Epithelial cell of esophagus (primary cell): ENCODE measurements around the gene WWTR1.
A peak's percentile ranks its signal among the peaks of the same experiment; 100 is the strongest.

Experiments
- DNase-seq: peaks from one replicate; pipeline ENCODE4 v3.0.0; 2010; ENCODE audit warnings: low read depth
- H3K4me3 ChIP-seq: 2 replicates; pipeline ENCODE4 v1.5.1; 2011; ENCODE audit warnings: mild to moderate bottlenecking, low read length, control low read depth
- TF ChIP-seq, protein P1 (sequence below): IDR thresholded peaks from 2 replicates; pipeline ENCODE4 v1.5.1; 2011; ENCODE audit warnings: low read depth, mild to moderate bottlenecking, low read length, control low read depth, inconsistent platforms; ENCODE audit not compliant: insufficient read depth; ENCODE audit errors: missing control alignments

Gene WWTR1

DNA sequence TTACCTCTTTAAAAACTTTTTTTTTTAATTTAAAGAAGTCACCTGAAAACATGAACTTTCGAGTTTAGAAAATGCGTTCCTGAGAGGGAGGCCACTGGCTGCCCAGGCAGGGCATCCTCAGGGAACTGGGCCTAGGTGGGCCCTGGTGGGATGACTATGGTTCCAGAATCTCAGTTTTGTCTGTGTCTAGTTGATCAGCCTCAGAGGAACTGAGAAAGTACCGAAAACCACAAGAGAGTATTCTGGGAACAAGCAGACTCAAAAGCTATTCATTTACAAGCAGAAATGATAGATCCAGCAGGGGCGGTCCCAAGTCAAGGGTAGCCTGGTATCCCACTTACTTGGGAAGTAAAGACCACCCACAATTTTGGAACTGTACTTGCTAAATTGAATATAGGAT, 10.5 kb downstream of the WWTR1 start:
- DNase-seq, result no peak
- H3K4me3 ChIP-seq, result no peak overlapping the region
- TF ChIP-seq, protein P1, sequence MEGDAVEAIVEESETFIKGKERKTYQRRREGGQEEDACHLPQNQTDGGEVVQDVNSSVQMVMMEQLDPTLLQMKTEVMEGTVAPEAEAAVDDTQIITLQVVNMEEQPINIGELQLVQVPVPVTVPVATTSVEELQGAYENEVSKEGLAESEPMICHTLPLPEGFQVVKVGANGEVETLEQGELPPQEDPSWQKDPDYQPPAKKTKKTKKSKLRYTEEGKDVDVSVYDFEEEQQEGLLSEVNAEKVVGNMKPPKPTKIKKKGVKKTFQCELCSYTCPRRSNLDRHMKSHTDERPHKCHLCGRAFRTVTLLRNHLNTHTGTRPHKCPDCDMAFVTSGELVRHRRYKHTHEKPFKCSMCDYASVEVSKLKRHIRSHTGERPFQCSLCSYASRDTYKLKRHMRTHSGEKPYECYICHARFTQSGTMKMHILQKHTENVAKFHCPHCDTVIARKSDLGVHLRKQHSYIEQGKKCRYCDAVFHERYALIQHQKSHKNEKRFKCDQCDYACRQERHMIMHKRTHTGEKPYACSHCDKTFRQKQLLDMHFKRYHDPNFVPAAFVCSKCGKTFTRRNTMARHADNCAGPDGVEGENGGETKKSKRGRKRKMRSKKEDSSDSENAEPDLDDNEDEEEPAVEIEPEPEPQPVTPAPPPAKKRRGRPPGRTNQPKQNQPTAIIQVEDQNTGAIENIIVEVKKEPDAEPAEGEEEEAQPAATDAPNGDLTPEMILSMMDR, result no peak

DNA sequence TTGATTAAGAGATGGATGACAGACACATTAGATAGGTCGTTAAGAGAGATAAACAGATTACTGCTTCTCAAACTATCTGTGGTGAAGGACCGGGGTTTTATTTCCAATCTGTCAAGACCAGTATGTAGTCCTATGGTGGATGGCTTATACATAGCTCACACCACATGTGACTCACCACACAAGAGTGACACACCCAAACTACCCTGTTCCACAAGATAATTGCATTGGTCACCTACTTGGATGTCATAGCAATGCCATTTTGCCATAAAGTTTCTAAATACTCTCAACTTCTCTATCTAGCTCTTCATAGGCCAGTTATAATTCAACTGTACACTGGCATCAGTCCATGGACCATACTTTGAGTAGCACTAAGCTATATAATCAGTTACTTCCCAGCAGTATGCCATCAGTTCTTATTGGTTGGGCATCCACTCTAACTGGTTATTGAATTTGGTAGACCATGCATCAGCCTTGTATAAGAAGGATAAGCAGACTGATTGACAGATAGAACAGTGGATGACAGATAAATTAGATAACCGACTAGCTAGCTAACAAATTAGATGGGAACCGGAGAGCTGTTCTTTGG, 11.6 kb downstream of the WWTR1 start:
- H3K4me3 ChIP-seq, result no peak overlapping the region
- TF ChIP-seq, protein P1, result no peak
- DNase-seq, result peak; percentile 91

DNA sequence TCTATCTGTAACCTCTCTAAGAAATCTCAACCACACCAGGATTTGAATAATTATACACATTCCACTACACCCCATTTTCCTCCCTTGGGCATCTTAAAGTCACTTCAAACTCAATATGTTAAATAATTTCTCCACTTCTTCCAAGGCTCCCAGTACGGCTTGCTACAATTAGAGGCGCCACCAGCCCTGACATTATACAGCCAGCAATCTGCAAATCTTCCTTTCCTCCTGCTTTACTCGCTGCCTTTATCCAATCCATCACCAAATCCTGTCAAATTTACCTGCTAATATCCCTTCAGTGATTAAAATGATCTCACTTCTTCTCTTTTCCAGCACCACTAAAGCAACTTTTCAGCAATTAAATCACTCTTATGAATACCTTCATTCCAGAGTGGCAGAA, 13.9 kb downstream of the WWTR1 start:
- no peak for DNase-seq
- H3K4me3 ChIP-seq, result no peak overlapping the region
- TF ChIP-seq, protein P1, result no peak

DNA sequence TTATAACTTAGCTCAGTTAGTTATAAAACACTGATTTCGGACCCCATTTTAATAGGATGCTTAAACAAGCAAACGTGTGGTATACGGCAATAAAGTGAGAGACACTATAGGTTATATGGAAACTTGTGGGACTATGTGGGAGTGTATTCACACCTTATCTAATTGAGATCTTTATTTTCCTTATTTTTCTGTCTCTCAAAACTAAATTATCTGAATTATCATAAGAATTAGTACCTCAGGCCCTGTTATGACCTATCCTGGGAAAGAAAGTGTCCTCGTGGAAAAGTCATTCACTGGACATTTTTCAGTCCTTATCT, 14.4 kb downstream of the WWTR1 start:
- no peak overlapping the region for H3K4me3 ChIP-seq
- TF ChIP-seq, protein P1, result no peak
- no peak for DNase-seq

DNA sequence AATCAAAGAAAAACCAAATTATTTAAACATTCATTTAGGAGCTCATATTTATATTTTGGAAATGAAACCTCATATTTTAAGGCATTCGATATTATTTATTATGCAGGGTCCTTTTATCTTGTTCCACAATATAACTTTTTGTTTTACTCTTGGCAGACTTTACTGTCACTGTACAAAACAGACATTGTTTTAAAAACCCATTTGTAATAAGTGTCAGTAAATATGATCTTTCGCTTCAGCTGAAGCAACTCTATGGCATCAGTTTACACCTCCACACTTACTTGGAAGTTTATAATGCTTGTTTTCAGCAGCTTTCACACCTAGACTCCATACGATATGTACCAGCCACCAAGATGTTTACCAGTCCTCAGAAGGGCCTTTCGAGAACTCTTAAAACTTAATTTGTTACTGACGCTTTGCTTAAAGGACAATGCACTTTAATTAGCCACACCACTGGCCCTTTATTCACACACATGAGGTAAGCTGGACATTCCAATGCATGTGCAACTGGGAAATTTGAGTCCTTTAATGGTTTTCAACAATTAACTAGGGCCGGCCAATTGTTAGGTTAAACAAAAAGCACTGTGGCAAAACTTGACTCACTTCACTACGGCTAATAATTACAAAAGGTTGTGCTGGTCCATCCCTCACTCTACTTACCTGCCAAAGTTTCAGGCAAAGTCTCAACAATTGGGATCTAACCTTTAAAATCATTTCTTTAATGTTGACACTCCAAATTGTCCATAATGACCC, 16.7 kb downstream of the WWTR1 start:
- TF ChIP-seq, protein P1, result no peak
- no peak overlapping the region for H3K4me3 ChIP-seq
- DNase-seq, result no peak

DNA sequence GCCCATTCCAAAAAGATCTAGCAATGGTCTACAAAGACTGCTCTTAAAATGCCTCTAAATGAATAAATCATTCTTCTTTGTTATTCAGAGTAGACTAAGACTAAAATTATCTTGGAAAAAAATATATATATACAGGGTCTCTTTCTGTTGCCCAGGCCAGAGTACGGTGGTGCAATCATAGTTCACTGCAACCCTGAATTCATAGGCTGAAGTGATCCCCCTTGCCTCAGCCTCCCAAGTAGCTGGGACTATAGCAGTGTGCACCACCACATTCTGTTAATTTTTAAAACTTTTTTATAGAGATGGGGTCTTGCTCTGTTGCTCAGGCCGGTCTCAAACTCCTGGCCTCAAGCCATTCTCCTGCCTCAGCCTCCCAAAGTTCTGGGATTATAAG, 18.7 kb downstream of the WWTR1 start:
- no peak for DNase-seq
- H3K4me3 ChIP-seq, result no peak overlapping the region
- TF ChIP-seq, protein P1, result no peak
